ENCODE measurements around the gene CAND2.

DNA sequence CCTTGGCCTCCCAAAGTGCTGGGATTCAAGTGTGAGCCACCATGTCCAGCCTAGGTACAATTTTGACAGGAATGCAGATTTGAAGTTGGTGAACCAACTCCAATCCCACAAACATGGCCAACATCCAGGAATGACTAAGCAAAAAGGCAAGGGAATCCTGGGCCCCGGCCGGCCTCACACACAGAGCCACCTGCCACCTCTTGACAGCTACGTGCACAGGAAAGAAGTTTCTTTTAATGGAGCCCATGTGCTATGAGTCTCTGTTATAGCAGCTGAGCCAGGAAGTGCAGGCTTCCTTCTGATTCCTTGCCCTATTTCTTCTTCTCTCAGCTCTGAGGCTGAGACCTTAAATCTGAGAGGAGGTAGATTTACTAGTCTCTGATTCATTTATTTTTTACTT lies 46.3 kb upstream of the CAND2 start:
- TF ChIP-seq POLR2AphosphoS5 (IDR thresholded peaks at IDR 0.05; ENCODE audit: low read depth, low read length), result no peak
- no peak for TF ChIP-seq POLR2A (IDR thresholded peaks at IDR 0.05; ENCODE audit: low read depth, low read length)

Data from GM12892 (cell line).